ENCODE data around the gene SIRPA. TPM values are rescaled to one million over a fixed set of nuclear protein-coding genes. Genes with fewer than 3 reads are reported as not detected.

SIRPA gene
- total and polyA plus RNA-seq, 2 of the 4 experiments (the other 2 are of a cell fraction) = 9.9 to 40.2 TPM

- no peak for TF ChIP-seq MAZ (IDR thresholded peaks at IDR 0.05; ENCODE audit: borderline replicate concordance, low read depth, low read length)
Measured at GRCh38 chr20:1885940-1886693, 9.1 kb upstream of the SIRPA start (continued).

GRCh38 chr20:1887321-1887720, 7.9 kb upstream of the SIRPA start:
- H3K23ac ChIP-seq (ENCODE audit: low read depth, low read length) = peak overlapping the region; percentile 33; the same call in 1 of the 2 replicates
- peaks cover 6% of the 10 kb centered on the region; the same call in 1 of the 2 replicates for H3K27me3 ChIP-seq (ENCODE audit: control insufficient read depth, insufficient read depth, low read length)
- H3K4me2 ChIP-seq (ENCODE audit: low read depth, low read length) = no peak overlapping the region
- no peak overlapping the region for H2BK15ac ChIP-seq (ENCODE audit: low read depth, low read length)
- no peak overlapping the region for H2BK5ac ChIP-seq (ENCODE audit: low read depth, low read length, poor library complexity, severe bottlenecking)
- H3K79me1 ChIP-seq (ENCODE audit: low read depth in 1 of 2, low read length in 2 of 2) = peaks cover 3 to 7% of the 10 kb centered on the region in 2 experiments; a peak in 1 of 4 replicates
- no peak overlapping the region for H3K4ac ChIP-seq (ENCODE audit: low read depth, low read length)
- dilution Hi-C loops (cut with HindIII; ENCODE audit: low sequenced_read_pairs, unreplicated experiment) (no loop called here), in situ Hi-C loops (cut with MboI; ENCODE audit: low sequenced_read_pairs) (no loop called here), intact Hi-C loops (cut with micrococcal nuclease) (no loop called here)
- no peak overlapping the region for H3K56ac ChIP-seq (ENCODE audit: extremely low read depth, insufficient read depth, low read length)
- no peaks in the 10 kb centered on the region for H4K20me1 ChIP-seq (ENCODE audit: insufficient read depth, low read length)
- H3K9ac ChIP-seq (ENCODE audit: low read depth, low read length) = no peak overlapping the region
- no peak overlapping the region for H4K5ac ChIP-seq (ENCODE audit: low read depth, low read length)
- H3K9me1 ChIP-seq (ENCODE audit: insufficient read depth, low read length) = no peaks in the 10 kb centered on the region; the same call in 1 of the 2 replicates
- no peak overlapping the region for H3K14ac ChIP-seq (replicated peaks; ENCODE audit: low read depth, low read length)
- H3K18ac ChIP-seq (ENCODE audit: low read depth, low read length) = no peak overlapping the region
- H2AK5ac ChIP-seq (ENCODE audit: low read depth, low read length) = no peak overlapping the region
- no peak overlapping the region for H4K8ac ChIP-seq (ENCODE audit: low read depth in 2 of 2, low read length in 2 of 2)
- ChIA-PET POLR2A (ENCODE audit: unreplicated experiment) (no interaction called here), CTCF (no interaction called here)
- no TSS peak for BruUV-seq (replicated peaks)
- H2AK9ac ChIP-seq (replicated peaks; ENCODE audit: low read depth, low read length, poor library complexity) = no peak overlapping the region
- no peak for TF ChIP-seq BHLHE40 (IDR thresholded peaks at IDR 0.05; ENCODE audit: low read depth, low read length)
- no peak for TF ChIP-seq MXI1 (IDR thresholded peaks at IDR 0.05; ENCODE audit: borderline replicate concordance, low read depth, low read length)
- TF ChIP-seq RAD21 (IDR thresholded peaks at IDR 0.05; ENCODE audit: low read length) = no peak
- no peaks in the 10 kb centered on the region for H3K9me3 ChIP-seq (ENCODE audit: control insufficient read depth, insufficient read depth, low read length)
- WGBS, 2 experiments (ENCODE audit: extremely low coverage in 2 of 2, insufficient read length in 1 of 2) = 90% methylated on average over 2 of the region's 5 CpGs; no CpG with 5 or more reads in 1 of the 2 experiments
- no peak for DNase-seq
- peaks cover 3% of the 10 kb centered on the region; the same call in 1 of the 2 replicates for H3K36me3 ChIP-seq (ENCODE audit: control insufficient read depth, insufficient read depth, low read length)
- no peak overlapping the region for H3K4me3 ChIP-seq (ENCODE audit: insufficient read depth, low read depth, low read length)
- no peak overlapping the region for H2BK120ac ChIP-seq (ENCODE audit: low read depth, low read length)
- no peak overlapping the region for H2BK20ac ChIP-seq (ENCODE audit: low read depth, low read length)
- H3K4me1 ChIP-seq (ENCODE audit: control insufficient read depth, insufficient read depth, low read length) = peaks cover 5% of the 10 kb centered on the region
- no peak overlapping the region for H2AFZ ChIP-seq (replicated peaks; ENCODE audit: low read length, poor library complexity)
- H4K91ac ChIP-seq (ENCODE audit: insufficient read depth, low read depth, low read length) = no peak overlapping the region
- ATAC-seq (ENCODE audit: low read depth) = no peak
- no peak overlapping the region for H3K27ac ChIP-seq (ENCODE audit: insufficient read depth, low read length)
